SU-DHL-6 (cell line): Measurements from ENCODE around the gene SUPT3H.

Experiments used
- EZH2phosphoT487 ChIP-seq: fragments of 200-600 bp; sonication (generic), shearing (Covaris generic); conservative IDR thresholded peaks from 2 replicates; pipeline ENCODE4 v1.6.1; 2018; ENCODE audit warnings: mild to moderate bottlenecking, antibody characterized with exemption, low read length, moderate library complexity, mixed read lengths
- TF ChIP-seq, protein P1 (sequence below): fragments of 200-600 bp; sonication (generic); IDR thresholded peaks from one replicate; pipeline ENCODE4 v1.5.1; 2017; ENCODE audit warnings: antibody characterized with exemption, mild to moderate bottlenecking, low read length, moderate library complexity; ENCODE audit not compliant: insufficient read depth, poor library complexity, severe bottlenecking

DNA sequence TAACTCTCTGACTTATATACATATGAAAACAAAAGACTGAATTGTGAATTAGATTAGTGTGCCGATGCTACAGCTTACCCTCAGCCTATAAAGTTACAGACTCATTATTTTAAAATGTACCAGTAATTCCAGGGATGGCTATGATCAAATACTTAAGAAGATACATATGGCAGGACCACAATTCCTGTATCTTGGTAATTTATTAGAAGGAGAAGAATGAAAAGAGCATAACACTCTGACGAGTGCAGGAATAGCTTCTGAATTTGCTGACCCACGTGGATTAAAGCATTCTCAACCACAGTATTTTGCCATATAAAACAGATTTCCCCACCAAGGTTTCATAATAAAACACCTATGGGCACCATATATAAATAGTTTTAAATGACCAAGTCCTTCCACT, 418.1 kb downstream of the SUPT3H start:
- TF ChIP-seq, protein P1, sequence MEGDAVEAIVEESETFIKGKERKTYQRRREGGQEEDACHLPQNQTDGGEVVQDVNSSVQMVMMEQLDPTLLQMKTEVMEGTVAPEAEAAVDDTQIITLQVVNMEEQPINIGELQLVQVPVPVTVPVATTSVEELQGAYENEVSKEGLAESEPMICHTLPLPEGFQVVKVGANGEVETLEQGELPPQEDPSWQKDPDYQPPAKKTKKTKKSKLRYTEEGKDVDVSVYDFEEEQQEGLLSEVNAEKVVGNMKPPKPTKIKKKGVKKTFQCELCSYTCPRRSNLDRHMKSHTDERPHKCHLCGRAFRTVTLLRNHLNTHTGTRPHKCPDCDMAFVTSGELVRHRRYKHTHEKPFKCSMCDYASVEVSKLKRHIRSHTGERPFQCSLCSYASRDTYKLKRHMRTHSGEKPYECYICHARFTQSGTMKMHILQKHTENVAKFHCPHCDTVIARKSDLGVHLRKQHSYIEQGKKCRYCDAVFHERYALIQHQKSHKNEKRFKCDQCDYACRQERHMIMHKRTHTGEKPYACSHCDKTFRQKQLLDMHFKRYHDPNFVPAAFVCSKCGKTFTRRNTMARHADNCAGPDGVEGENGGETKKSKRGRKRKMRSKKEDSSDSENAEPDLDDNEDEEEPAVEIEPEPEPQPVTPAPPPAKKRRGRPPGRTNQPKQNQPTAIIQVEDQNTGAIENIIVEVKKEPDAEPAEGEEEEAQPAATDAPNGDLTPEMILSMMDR, result no peak
- no peak for TF ChIP-seq EZH2phosphoT487
